ENCODE results near the gene NEGR1. TPM values are rescaled to one million over a fixed set of nuclear protein-coding genes. Genes with fewer than 3 reads are reported as not detected.

Gene NEGR1
- total RNA-seq, 1 donor from 2014 or later, result 9.7 TPM

- peaks cover 7% of the 10 kb centered on the region for H3K4me1 ChIP-seq
- no peaks in the 10 kb centered on the region for H3K27me3 ChIP-seq (ENCODE audit: low read depth)
- TF ChIP-seq CTCF (IDR thresholded peaks at IDR 0.05; ENCODE audit: borderline replicate concordance), result no peak
- intact Hi-C loops (cut with micrococcal nuclease), result no loop called here
- no peak for DNase-seq
- no peak overlapping the region for H3K4me3 ChIP-seq
- no peak overlapping the region for H3K27ac ChIP-seq (replicated peaks)
- no peaks in the 10 kb centered on the region for H3K9me3 ChIP-seq (replicated peaks)
- no peaks in the 10 kb centered on the region for H3K36me3 ChIP-seq
These were observed 453.0 kb downstream of the NEGR1 start for GRCh38 chr1:71829346-71829745.

- Histone ChIP-seq H3K9me3 (replicated peaks) (no peaks in the 10 kb centered on the region), H3K27ac (replicated peaks) (no peak overlapping the region), H3K36me3 (no peaks in the 10 kb centered on the region), H3K4me1 (peaks cover under 1% of the 10 kb centered on the region), H3K27me3 (ENCODE audit: low read depth) (no peaks in the 10 kb centered on the region), H3K4me3 (no peak overlapping the region)
- intact Hi-C loops (cut with micrococcal nuclease), result no loop called here
- DNase-seq, result no peak
- no peak for TF ChIP-seq CTCF (IDR thresholded peaks at IDR 0.05; ENCODE audit: borderline replicate concordance)
These were observed 453.8 kb downstream of the NEGR1 start for GRCh38 chr1:71828431-71829012.

- intact Hi-C loops (cut with micrococcal nuclease), result no loop called here
- H3K4me1 ChIP-seq, result no peaks in the 10 kb centered on the region
- TF ChIP-seq CTCF (IDR thresholded peaks at IDR 0.05; ENCODE audit: borderline replicate concordance), result no peak
These were observed 458.5 kb downstream of the NEGR1 start for GRCh38 chr1:71823708-71824305.

GRCh38 chr1:71817028-71817427 is 465.3 kb downstream of the NEGR1 start:
- no peaks in the 10 kb centered on the region for H3K27me3 ChIP-seq (ENCODE audit: low read depth)
- H3K4me1 ChIP-seq, result no peaks in the 10 kb centered on the region
- no peak overlapping the region for H3K27ac ChIP-seq (replicated peaks)
- intact Hi-C loops (cut with micrococcal nuclease), result no loop called here
- no peak overlapping the region for H3K4me3 ChIP-seq
- TF ChIP-seq CTCF (IDR thresholded peaks at IDR 0.05; ENCODE audit: borderline replicate concordance), result no peak
- H3K36me3 ChIP-seq, result no peaks in the 10 kb centered on the region
- DNase-seq, result no peak
- H3K9me3 ChIP-seq (replicated peaks), result no peaks in the 10 kb centered on the region

More at GRCh38 chr1:71823708-71824305, 458.5 kb downstream of the NEGR1 start:
- Histone ChIP-seq H3K9me3 (replicated peaks) (no peaks in the 10 kb centered on the region), H3K27ac (replicated peaks) (no peak overlapping the region), H3K4me3 (no peak overlapping the region), H3K36me3 (no peaks in the 10 kb centered on the region), H3K27me3 (ENCODE audit: low read depth) (no peaks in the 10 kb centered on the region)
- no peak for DNase-seq

- DNase-seq, result no peak
- H3K4me3 ChIP-seq, result no peak overlapping the region
- intact Hi-C loops (cut with micrococcal nuclease), result no loop called here
- H3K36me3 ChIP-seq, result no peaks in the 10 kb centered on the region
- no peaks in the 10 kb centered on the region for H3K4me1 ChIP-seq
- H3K27ac ChIP-seq (replicated peaks), result no peak overlapping the region
- no peak for TF ChIP-seq CTCF (IDR thresholded peaks at IDR 0.05; ENCODE audit: borderline replicate concordance)
- no peaks in the 10 kb centered on the region for H3K27me3 ChIP-seq (ENCODE audit: low read depth)
- H3K9me3 ChIP-seq (replicated peaks), result no peaks in the 10 kb centered on the region
These were observed 473.3 kb downstream of the NEGR1 start for GRCh38 chr1:71809085-71809484.

Measured in left ventricle myocardium inferior (tissue), 1 donor.